Mesenchymal stem cell (in vitro differentiated cells and primary cell): Measurements from ENCODE around the gene LAMTOR5.

Experiments used
- DNase-seq: peaks from one replicate; pipeline ENCODE4 v3.0.0-alpha.2; 2013
- H2AFZ ChIP-seq: one replicate; pipeline ENCODE4 v1.6.1; 2013; ENCODE audit warnings: low read depth, mild to moderate bottlenecking, control low read depth, inconsistent platforms, low read length, moderate library complexity
- H2AK5ac ChIP-seq: 2 replicates; pipeline ENCODE4 v1.6.1; 2013; ENCODE audit warnings: low read length, moderate library complexity, mild to moderate bottlenecking, inconsistent platforms; ENCODE audit not compliant: severe bottlenecking
- H2BK120ac ChIP-seq: one replicate; pipeline ENCODE4 v1.6.1; 2013; ENCODE audit warnings: low read depth, mild to moderate bottlenecking, inconsistent platforms, low read length, moderate library complexity
- H2BK12ac ChIP-seq, 2 experiments: one replicate each; pipeline ENCODE4 v1.6.1; 2013; ENCODE audit warnings: inconsistent platforms in 2 of 2, low read length in 2 of 2, mild to moderate bottlenecking in 2 of 2, moderate library complexity in 2 of 2, control low read depth in 1 of 2
- H2BK15ac ChIP-seq: one replicate; pipeline ENCODE4 v1.6.1; 2013; ENCODE audit warnings: mild to moderate bottlenecking, low read depth, inconsistent platforms; ENCODE audit not compliant: poor library complexity, severe bottlenecking
- H2BK5ac ChIP-seq: 2 replicates; pipeline ENCODE4 v1.6.1; 2013; ENCODE audit warnings: low read depth, mild to moderate bottlenecking, low read length, control low read depth, inconsistent platforms; ENCODE audit not compliant: poor library complexity, severe bottlenecking
- H3K14ac ChIP-seq, 2 experiments: one replicate each; pipeline ENCODE4 v1.6.1; 2013; ENCODE audit warnings: inconsistent platforms in 2 of 2, low read length in 2 of 2, control low read depth in 1 of 2, mild to moderate bottlenecking in 1 of 2, moderate library complexity in 1 of 2
- H3K18ac ChIP-seq, 2 experiments: one replicate each; pipeline ENCODE4 v1.6.1; 2013; ENCODE audit warnings: inconsistent platforms in 2 of 2, low read length in 2 of 2, control low read depth in 1 of 2, low read depth in 1 of 2, mild to moderate bottlenecking in 1 of 2
- H3K23ac ChIP-seq, 2 experiments: one replicate each; pipeline ENCODE4 v1.6.1; 2013; ENCODE audit warnings: inconsistent platforms in 2 of 2, low read length in 2 of 2, mild to moderate bottlenecking in 2 of 2, moderate library complexity in 2 of 2, control low read depth in 1 of 2
- H3K27ac ChIP-seq: 2 replicates; pipeline ENCODE4 v1.5.1; 2013; ENCODE audit warnings: mild to moderate bottlenecking, moderate library complexity, low read length, control low read depth, inconsistent platforms; ENCODE audit not compliant: poor library complexity, severe bottlenecking
- H3K27me3 ChIP-seq, 2 experiments: 2 replicates each; pipeline versions ENCODE4 v1.6.1 to v1.7.0; 2013; ENCODE audit warnings: low read length in 2 of 2, mild to moderate bottlenecking in 2 of 2, moderate library complexity in 2 of 2, control low read depth in 1 of 2, inconsistent platforms in 1 of 2; ENCODE audit not compliant: control insufficient read depth in 1 of 2, insufficient read depth in 1 of 2
- H3K36me3 ChIP-seq, 2 experiments: 2 replicates each; pipeline versions ENCODE4 v1.6.1 to v1.7.0; 2013; ENCODE audit warnings: low read length in 2 of 2, control low read depth in 1 of 2, inconsistent platforms in 1 of 2, low read depth in 1 of 2, mild to moderate bottlenecking in 1 of 2; ENCODE audit not compliant: insufficient read depth in 2 of 2, control insufficient read depth in 1 of 2
- H3K4ac ChIP-seq, 2 experiments: one replicate each; pipeline ENCODE4 v1.6.1; 2013; ENCODE audit warnings: inconsistent platforms in 2 of 2, low read length in 2 of 2, mild to moderate bottlenecking in 2 of 2, moderate library complexity in 2 of 2, control low read depth in 1 of 2, low read depth in 1 of 2
- H3K4me1 ChIP-seq: 2 replicates; pipeline ENCODE4 v1.6.1; 2013; ENCODE audit warnings: low read depth, low read length, control low read depth; ENCODE audit not compliant: control insufficient read depth, insufficient read depth
- H3K4me2 ChIP-seq: 2 replicates; pipeline ENCODE4 v1.6.1; 2013; ENCODE audit warnings: low read length, mild to moderate bottlenecking, inconsistent platforms; ENCODE audit not compliant: poor library complexity, severe bottlenecking
- H3K4me3 ChIP-seq, 2 experiments: 2 replicates each; pipeline versions ENCODE4 v1.5.1 to v1.7.0; 2013; ENCODE audit warnings: low read length in 2 of 2, mild to moderate bottlenecking in 2 of 2, control low read depth in 1 of 2, low read depth in 1 of 2; ENCODE audit not compliant: insufficient read depth in 1 of 2
- H3K79me1 ChIP-seq: replicated peaks from 2 replicates; pipeline ENCODE4 v1.6.1; 2013; ENCODE audit warnings: mild to moderate bottlenecking, control low read depth, low read length, inconsistent platforms; ENCODE audit not compliant: poor library complexity, severe bottlenecking
- H3K9ac ChIP-seq: 2 replicates; pipeline ENCODE4 v1.7.0; 2013; ENCODE audit warnings: mild to moderate bottlenecking, low read length, moderate library complexity
- H3K9me3 ChIP-seq: 2 replicates; pipeline ENCODE4 v1.7.0; 2013; ENCODE audit warnings: mild to moderate bottlenecking, low read length; ENCODE audit not compliant: control insufficient read depth
- H4K8ac ChIP-seq: one replicate; pipeline ENCODE4 v1.6.1; 2013; ENCODE audit warnings: inconsistent platforms, mild to moderate bottlenecking, low read length, moderate library complexity
- H4K91ac ChIP-seq: one replicate; pipeline ENCODE4 v1.6.1; 2013; ENCODE audit warnings: mild to moderate bottlenecking, low read length, inconsistent platforms
- WGBS: methylation state at CpG from one replicate; pipeline ENCODE4 v1.1.7; 2013; ENCODE audit warnings: mixed read lengths; 5-methylcytosine and 5-hydroxymethylcytosine counted together

LAMTOR5 gene

GRCh38 chr1:110360431-110360830, 47.1 kb downstream of the LAMTOR5 start:
- Histone ChIP-seq H3K27ac (no peak overlapping the region), H2BK120ac (no peak overlapping the region), H4K8ac (no peak overlapping the region), H3K36me3 (peaks cover 10 to 26% of the 10 kb centered on the region in 2 experiments), H2AFZ (no peak overlapping the region), H3K18ac (no peak overlapping the region), H3K9ac (no peak overlapping the region), H2BK12ac (no peak overlapping the region), H3K4me2 (no peak overlapping the region), H3K9me3 (no peaks in the 10 kb centered on the region), H3K4me1 (no peaks in the 10 kb centered on the region), H3K4ac (no peak overlapping the region), H2AK5ac (no peak overlapping the region), H2BK15ac (no peak overlapping the region), H4K91ac (no peak overlapping the region), H3K27me3 (no peaks in the 10 kb centered on the region), H3K14ac (no peak overlapping the region), H2BK5ac (no peak overlapping the region), H3K79me1 (peaks cover 8% of the 10 kb centered on the region), H3K23ac (no peak overlapping the region), H3K4me3 (no peak overlapping the region)
- no CpG with 5 or more reads among the region's 2 CpGs for WGBS
- no peak for DNase-seq

- no peaks in the 10 kb centered on the region for H3K4me1 ChIP-seq
- DNase-seq, result no peak
- no peak overlapping the region for H2BK12ac ChIP-seq
- H2BK120ac ChIP-seq, result no peak overlapping the region
- no peak overlapping the region for H3K4me2 ChIP-seq
- no peak overlapping the region for H3K23ac ChIP-seq
- no peak overlapping the region for H3K4me3 ChIP-seq
- H3K14ac ChIP-seq, result no peak overlapping the region
- no peaks in the 10 kb centered on the region for H3K27me3 ChIP-seq
- H3K9me3 ChIP-seq, result no peaks in the 10 kb centered on the region
- H2AK5ac ChIP-seq, result no peak overlapping the region
- H3K36me3 ChIP-seq, result peaks cover 13 to 19% of the 10 kb centered on the region in 2 experiments
- no peak overlapping the region for H3K27ac ChIP-seq
- H2AFZ ChIP-seq, result no peak overlapping the region
- H3K9ac ChIP-seq, result no peak overlapping the region
- H3K4ac ChIP-seq, result no peak overlapping the region
- no peak overlapping the region for H2BK5ac ChIP-seq
- 96% methylated on average over 2 of the region's 2 CpGs for WGBS
- H4K91ac ChIP-seq, result no peak overlapping the region
- no peak overlapping the region for H3K18ac ChIP-seq
- no peak overlapping the region for H2BK15ac ChIP-seq
- H4K8ac ChIP-seq, result no peak overlapping the region
- H3K79me1 ChIP-seq, result peaks cover 8% of the 10 kb centered on the region
Measured at GRCh38 chr1:110356379-110356778, 51.1 kb downstream of the LAMTOR5 start.

GRCh38 chr1:110355321-110355720, 52.2 kb downstream of the LAMTOR5 start:
- H3K27ac ChIP-seq, result no peak overlapping the region
- H2BK5ac ChIP-seq, result no peak overlapping the region
- H3K23ac ChIP-seq, result no peak overlapping the region
- WGBS, result no CpG with 5 or more reads among the region's 1 CpG
- H2AFZ ChIP-seq, result no peak overlapping the region
- no peak overlapping the region for H2BK15ac ChIP-seq
- H3K4me1 ChIP-seq, result no peaks in the 10 kb centered on the region
- H2BK12ac ChIP-seq, result no peak overlapping the region
- no peak overlapping the region for H3K9ac ChIP-seq
- H3K4me2 ChIP-seq, result no peak overlapping the region
- H2AK5ac ChIP-seq, result no peak overlapping the region
- H3K4me3 ChIP-seq, result no peak overlapping the region
- H3K79me1 ChIP-seq, result peaks cover 8% of the 10 kb centered on the region
- H3K14ac ChIP-seq, result no peak overlapping the region
- no peak overlapping the region for H3K4ac ChIP-seq
- no peaks in the 10 kb centered on the region for H3K9me3 ChIP-seq
- DNase-seq, result no peak
- H4K8ac ChIP-seq, result no peak overlapping the region
- no peaks in the 10 kb centered on the region for H3K27me3 ChIP-seq
- no peak overlapping the region for H2BK120ac ChIP-seq
- H4K91ac ChIP-seq, result no peak overlapping the region
- H3K36me3 ChIP-seq, result peaks cover 13 to 24% of the 10 kb centered on the region in 2 experiments
- H3K18ac ChIP-seq, result no peak overlapping the region
